K562 treated with DMSO at 1 percent for 24 hours (cell line): ENCODE data around the gene TSACC. TPM values are rescaled to one million over a fixed set of nuclear protein-coding genes. Genes with fewer than 3 reads are reported as not detected.

Experiments
- total RNA-seq: library from RNA; unstranded; fragments of 300-600 nt; gene quantifications from 2 replicates; pipeline ENCODE4 v1.2.3, GENCODE V29; 2022; ENCODE audit warnings: low read depth; ENCODE audit not compliant: insufficient read depth

TSACC gene
- total RNA-seq: 2.1 TPM in 1 of 2 replicates, not detected in the other

GRCh38 chr1:156338180-156338976, at the start of gene TSACC, which contains the start of gene CCT3:
TSS of gene TSACC (plus strand) at chr1:156338526. CDS start at chr1:156339758, 1,232 bp downstream.
TSS of gene CCT3 (minus strand) at chr1:156338292. CDS start at chr1:156338184, 108 bp downstream.

GRCh38 chr1:156295391-156295947, 42.9 kb upstream of the TSACC start, which contains the start of gene GLMP:
TSS of gene GLMP (minus strand) at chr1:156295679. CDS start at chr1:156295645, 34 bp downstream.

GRCh38 chr1:156298852-156299357, 39.4 kb upstream of the TSACC start, which contains the start of gene VHLL:
TSS of gene VHLL (minus strand) at chr1:156299307. CDS start at chr1:156299189, 118 bp downstream.

GRCh38 chr1:156368889-156369684, 30.8 kb downstream of the TSACC start, which contains the start of gene RHBG:
TSS of gene RHBG (plus strand) at chr1:156369211. CDS start at chr1:156369250, 39 bp downstream.

Other genes starting within 250 kb of the TSACC start
- 358 and 396 TPM in 2 replicates for gene LMNA, start 223.8 kb upstream of the TSACC start, total RNA-seq
- gene SEMA4A, start 184.9 kb upstream of the TSACC start, total RNA-seq: 0.74 and 0.78 TPM in 2 replicates
- gene SLC25A44, start 144.4 kb upstream of the TSACC start, total RNA-seq: 13.2 and 26.6 TPM in 2 replicates
- gene PMF1, start 125.5 kb upstream of the TSACC start, total RNA-seq: 103 and 109 TPM in 2 replicates
- gene BGLAP, start 96.3 kb upstream of the TSACC start, total RNA-seq: 1.1 TPM in 1 of 2 replicates, not detected in the other
- 3.2 and 4.4 TPM in 2 replicates for gene PAQR6, start 90.5 kb upstream of the TSACC start, total RNA-seq
- 63.6 and 66.7 TPM in 2 replicates for gene SMG5, start 55.7 kb upstream of the TSACC start, total RNA-seq
- 6.7 and 8.4 TPM in 2 replicates for gene TMEM79, start 54.2 kb upstream of the TSACC start, total RNA-seq
- gene GLMP, start 42.8 kb upstream of the TSACC start, total RNA-seq: 33.6 and 40.0 TPM in 2 replicates
- not detected in 2 replicates for gene VHLL, start 39.2 kb upstream of the TSACC start, total RNA-seq
- 299 and 322 TPM in 2 replicates for gene CCT3, start 234 bp upstream of the TSACC start, total RNA-seq
- not detected in 2 replicates for gene RHBG, start 30.7 kb downstream of the TSACC start, total RNA-seq
- gene MEF2D, start 162.2 kb downstream of the TSACC start, total RNA-seq: 12.9 and 13.0 TPM in 2 replicates
- 25.8 and 26.3 TPM in 2 replicates for gene IQGAP3, start 234.0 kb downstream of the TSACC start, total RNA-seq
- gene TTC24, start 241.2 kb downstream of the TSACC start, total RNA-seq: not detected in 2 replicates